Body of pancreas (tissue), 4 donors: ENCODE results near the gene PARVG.

Experiments
- POLR2A ChIP-seq, 3 donors: fragments of 450-650 bp; IDR thresholded peaks; one replicate each; pipeline ENCODE4 v1.6.1; 2016; ENCODE audit warnings: antibody characterized with exemption in 3 of 3, mild to moderate bottlenecking in 2 of 3
- TF ChIP-seq, protein P1 (sequence below), 7 experiments: fragments of 450-650 bp in 4 of 7; fragments of 200-600 bp in 3 of 7; sonication (generic) in 3 of 7; IDR thresholded peaks; one replicate each; pipeline ENCODE4 v1.5.1; 2016 to 2019; ENCODE audit warnings: antibody characterized with exemption in 7 of 7

DNA sequence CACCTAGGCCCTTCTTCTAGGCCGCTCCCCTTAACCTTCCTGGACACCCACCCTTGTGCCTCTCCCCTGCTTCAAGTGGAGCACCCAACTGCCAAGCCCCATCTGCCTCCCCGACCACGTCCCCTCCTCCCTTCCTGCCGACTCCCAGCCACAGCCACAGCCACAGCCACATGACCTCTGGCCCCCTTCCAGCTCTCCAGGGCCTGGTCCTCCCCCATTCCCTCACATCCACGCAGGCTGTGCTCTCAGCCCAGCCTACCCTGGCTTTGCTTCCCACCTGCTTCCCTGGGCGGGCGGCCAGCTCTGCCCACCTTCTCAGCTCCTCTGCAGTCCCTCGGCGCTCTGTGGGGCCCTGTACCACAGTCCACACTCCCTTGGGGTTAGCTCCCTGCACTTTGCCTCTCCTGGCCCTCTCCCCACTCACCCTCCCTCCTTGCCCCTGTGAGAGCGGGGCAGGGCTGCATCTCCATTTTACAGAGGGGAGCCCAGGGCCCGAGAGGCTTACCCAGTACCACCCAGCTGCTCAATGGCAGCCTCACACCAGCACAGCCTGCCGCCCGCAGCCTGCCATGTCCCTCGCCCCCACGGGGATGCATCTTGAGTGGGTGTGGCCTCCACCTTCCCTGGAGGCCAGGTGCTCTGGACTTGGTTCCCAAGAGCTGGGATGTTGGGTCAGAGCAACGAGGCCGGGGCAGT, 20.3 kb downstream of the PARVG start:
- TF ChIP-seq, protein P1, sequence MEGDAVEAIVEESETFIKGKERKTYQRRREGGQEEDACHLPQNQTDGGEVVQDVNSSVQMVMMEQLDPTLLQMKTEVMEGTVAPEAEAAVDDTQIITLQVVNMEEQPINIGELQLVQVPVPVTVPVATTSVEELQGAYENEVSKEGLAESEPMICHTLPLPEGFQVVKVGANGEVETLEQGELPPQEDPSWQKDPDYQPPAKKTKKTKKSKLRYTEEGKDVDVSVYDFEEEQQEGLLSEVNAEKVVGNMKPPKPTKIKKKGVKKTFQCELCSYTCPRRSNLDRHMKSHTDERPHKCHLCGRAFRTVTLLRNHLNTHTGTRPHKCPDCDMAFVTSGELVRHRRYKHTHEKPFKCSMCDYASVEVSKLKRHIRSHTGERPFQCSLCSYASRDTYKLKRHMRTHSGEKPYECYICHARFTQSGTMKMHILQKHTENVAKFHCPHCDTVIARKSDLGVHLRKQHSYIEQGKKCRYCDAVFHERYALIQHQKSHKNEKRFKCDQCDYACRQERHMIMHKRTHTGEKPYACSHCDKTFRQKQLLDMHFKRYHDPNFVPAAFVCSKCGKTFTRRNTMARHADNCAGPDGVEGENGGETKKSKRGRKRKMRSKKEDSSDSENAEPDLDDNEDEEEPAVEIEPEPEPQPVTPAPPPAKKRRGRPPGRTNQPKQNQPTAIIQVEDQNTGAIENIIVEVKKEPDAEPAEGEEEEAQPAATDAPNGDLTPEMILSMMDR (IDR thresholded peaks at IDR 0.05), result no peak
- TF ChIP-seq POLR2A (IDR thresholded peaks at IDR 0.05), result no peak
